ENCODE data around the gene PPP6C.

DNA sequence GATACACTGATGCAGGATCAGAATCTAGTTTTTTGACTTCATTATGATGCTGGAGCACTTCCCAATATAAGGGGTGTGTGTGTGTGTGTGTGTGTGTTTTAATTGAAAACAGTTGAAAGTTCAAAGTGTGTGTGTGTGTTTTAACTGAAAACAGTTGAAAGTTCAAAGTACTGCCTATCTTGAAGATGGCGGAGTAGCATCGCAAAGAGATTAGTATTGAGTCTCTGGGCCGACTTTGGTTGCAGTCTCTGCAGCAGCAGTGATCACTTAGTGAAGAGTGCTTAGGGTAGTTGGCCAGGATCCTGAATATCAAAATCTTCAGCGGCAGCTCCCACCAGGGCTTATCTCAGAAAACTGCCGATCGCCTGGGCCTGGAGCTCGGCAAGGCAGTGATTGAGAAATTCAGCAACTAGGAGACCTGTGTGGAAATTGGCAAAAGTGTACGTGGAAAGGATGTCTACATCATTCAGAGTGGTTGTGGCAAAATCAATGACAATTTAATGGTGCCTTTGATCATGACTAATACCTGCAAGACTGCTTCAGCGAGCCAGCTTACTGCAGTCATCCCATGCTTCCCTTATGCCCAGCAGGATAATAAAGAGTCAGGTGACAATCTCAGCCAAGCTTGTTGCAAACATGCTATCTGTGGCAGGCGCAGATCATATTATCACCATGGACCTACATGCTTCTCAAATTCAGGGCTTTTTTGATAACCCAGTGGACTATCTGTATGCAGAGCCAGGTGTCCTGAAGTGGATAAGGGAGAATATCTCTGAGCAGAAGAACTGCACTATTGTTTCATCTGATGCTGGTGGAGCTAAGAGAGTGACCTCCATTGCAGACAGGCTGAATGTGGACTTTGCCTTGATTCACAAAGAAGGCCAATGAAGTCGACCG, 39.0 kb downstream of the PPP6C start:
- TF ChIP-seq, protein P1, sequence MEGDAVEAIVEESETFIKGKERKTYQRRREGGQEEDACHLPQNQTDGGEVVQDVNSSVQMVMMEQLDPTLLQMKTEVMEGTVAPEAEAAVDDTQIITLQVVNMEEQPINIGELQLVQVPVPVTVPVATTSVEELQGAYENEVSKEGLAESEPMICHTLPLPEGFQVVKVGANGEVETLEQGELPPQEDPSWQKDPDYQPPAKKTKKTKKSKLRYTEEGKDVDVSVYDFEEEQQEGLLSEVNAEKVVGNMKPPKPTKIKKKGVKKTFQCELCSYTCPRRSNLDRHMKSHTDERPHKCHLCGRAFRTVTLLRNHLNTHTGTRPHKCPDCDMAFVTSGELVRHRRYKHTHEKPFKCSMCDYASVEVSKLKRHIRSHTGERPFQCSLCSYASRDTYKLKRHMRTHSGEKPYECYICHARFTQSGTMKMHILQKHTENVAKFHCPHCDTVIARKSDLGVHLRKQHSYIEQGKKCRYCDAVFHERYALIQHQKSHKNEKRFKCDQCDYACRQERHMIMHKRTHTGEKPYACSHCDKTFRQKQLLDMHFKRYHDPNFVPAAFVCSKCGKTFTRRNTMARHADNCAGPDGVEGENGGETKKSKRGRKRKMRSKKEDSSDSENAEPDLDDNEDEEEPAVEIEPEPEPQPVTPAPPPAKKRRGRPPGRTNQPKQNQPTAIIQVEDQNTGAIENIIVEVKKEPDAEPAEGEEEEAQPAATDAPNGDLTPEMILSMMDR (IDR thresholded peaks at IDR 0.05; ENCODE audit: low read depth, low read length): no peak
- TF ChIP-seq EZH2phosphoT487 (IDR thresholded peaks at IDR 0.05; ENCODE audit: low read depth): no peak
